Heart left ventricle (tissue), 16 donors: ENCODE results near the gene ZNF445. TPM values are rescaled to one million over a fixed set of nuclear protein-coding genes. Genes with fewer than 3 reads are reported as not detected.

Experiments used
- ATAC-seq, 4 donors: fragments of 200-7000 bp; cut with Tn5 transposase; one replicate each; pipeline ENCODE4 v1.9.1; 2020 to 2022; ENCODE audit warnings: moderate library complexity in 4 of 4, mild to moderate bottlenecking in 3 of 4, moderate number of reproducible peaks in 1 of 4
- DNase-seq, 5 donors: peaks; one replicate each; pipeline ENCODE4 v3.0.0-alpha.2; 2020
- H3K27ac ChIP-seq, 12 donors: fragments of 200-600 bp; sonication (generic) in 4 of 12; one replicate each; pipeline versions ENCODE4 v1.5.0 to v1.8.0; 2016 to 2022; ENCODE audit warnings: mild to moderate bottlenecking in 2 of 12
- H3K27me3 ChIP-seq, 9 donors: fragments of 200-600 bp; sonication (generic) in 2 of 9; one replicate each; pipeline versions ENCODE4 v1.5.1 to v1.8.0; 2016 to 2022; ENCODE audit warnings: mild to moderate bottlenecking in 3 of 9
- H3K36me3 ChIP-seq, 9 donors: fragments of 200-600 bp; sonication (generic) in 2 of 9; one replicate each; pipeline versions ENCODE4 v1.5.0 to v1.8.0; 2018 to 2022; ENCODE audit warnings: mild to moderate bottlenecking in 2 of 9
- H3K4me1 ChIP-seq, 12 donors: fragments of 200-600 bp; sonication (generic) in 4 of 12; one replicate each; pipeline versions ENCODE4 v1.5.0 to v1.8.0; 2016 to 2022; ENCODE audit warnings: mild to moderate bottlenecking in 3 of 12
- H3K4me3 ChIP-seq, 12 donors: fragments of 200-600 bp; sonication (generic) in 4 of 12; one replicate each; pipeline versions ENCODE4 v1.5.0 to v1.8.0; 2017 to 2022; ENCODE audit warnings: mild to moderate bottlenecking in 9 of 12, moderate library complexity in 4 of 12
- H3K9me3 ChIP-seq, 12 donors: fragments of 200-600 bp; sonication (generic) in 4 of 12; one replicate each; pipeline versions ENCODE4 v1.5.0 to v1.8.0; 2016 to 2022; ENCODE audit warnings: mild to moderate bottlenecking in 1 of 12
- POLR2A ChIP-seq, 2 donors: fragments of 450-650 bp; IDR thresholded peaks; one replicate each; pipeline ENCODE4 v1.6.1; 2017; ENCODE audit warnings: antibody characterized with exemption in 2 of 2, mild to moderate bottlenecking in 2 of 2, moderate library complexity in 2 of 2
- WGBS, 4 donors: extraction: QIAGEN DNeasy Blood & Tissue Kit in 2 of 4; methylation state at CpG; one replicate each; pipeline versions ENCODE4 v1.1.5 to v1.1.7; 2013 to 2018; 5-methylcytosine and 5-hydroxymethylcytosine counted together
- intact Hi-C, 10 donors: fragments of 100-400 bp; cut with DNase I; formaldehyde crosslinking; loops; one replicate each; pipeline versions ENCODE4 v1.11.1 to v1.14.2; 2022
- polyA plus RNA-seq, 2 donors: library from polyadenylated mRNA; stranded (reverse); fragments of 200-250 nt; gene quantifications; one replicate each; pipeline ENCODE4 v1.2.3, GENCODE V29; 2013
- total RNA-seq, 9 donors: library from RNA; depleted of rRNA in 2 of 9; stranded (reverse); fragments of >200 nt in 2 of 9; fragmentation: NEBNext Ultra II Directional in 3 of 9; extraction: Animal tissue kit (Norgen Biotek cat#: 25700) in 3 of 9; gene quantifications; one replicate each; pipeline versions ENCODE4 v1.1.0 to v1.2.4, GENCODE V29; 2016 to 2023
- TF ChIP-seq, protein P1 (sequence below), 12 donors: fragments of 200-600 bp; sonication (generic) in 4 of 12; IDR thresholded peaks; one replicate each; pipeline versions ENCODE4 v1.5.0 to v1.8.0; 2018 to 2022; ENCODE audit warnings: antibody characterized with exemption in 12 of 12, mild to moderate bottlenecking in 5 of 12
- donor health status: ischemic (EF 13 %, LVEDD 7.1; RV severe dilation, severe dysfunction).
- donor health status: healthy with polysubstance abuse.
- donor health status: DM: no; HTN: yes; CAD: no.
- donor health status: DM: no; HTN: no; CAD: no.
- donor health status: ischemic (EF 25% LVEDD 6.9; RV normal size, moderate dysfunction).
- donor health status: ischemic (EF 25% LVEDD 5.7; RV mildly dilated, moderate dysfunction).
- donor health status: healthy.
- donor health status: DM: yes; HTN: yes; CAD: no.
- donor health status: ischemic (EF 35%, LVEDD 5.7; RV mildly dilated, moderate dysfunction).
- donor health status: nonischemic (EF 11% LVEDD 7.7; RV severe dilation, severe dysfunction).
- donor health status: DM: yes; HTN: yes; CAD: no.
- donor health status: PGD.
- donor health status: ischemic (EF 29% LVEDD 5.4; RV normal size, mild dysfunction).
- donor health status: nonischemic (EF 23%, LVEDD 6.1; RV moderate dilation, normal function).

Gene ZNF445
- total and polyA plus RNA-seq, 11 donors = 4.9 to 19.9 (median 11.0) TPM

DNA sequence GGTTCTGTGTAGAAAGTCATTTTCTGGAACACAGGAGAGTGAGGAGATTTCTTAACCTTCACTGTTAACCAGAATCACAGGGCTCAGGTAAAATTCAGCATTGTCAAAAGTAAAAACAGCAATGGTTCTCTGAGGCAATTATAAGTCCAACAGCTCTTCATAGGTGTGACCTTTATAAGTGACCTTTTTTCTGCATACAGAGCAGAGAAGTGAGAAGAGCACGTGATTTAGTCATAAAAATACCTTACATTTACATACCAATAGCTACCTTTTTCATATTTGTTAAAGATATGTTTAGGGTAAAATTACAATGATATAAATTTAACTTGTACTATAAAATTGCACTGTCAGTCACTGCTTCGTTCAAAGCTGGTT lies 41.3 kb upstream of the ZNF445 start:
- H3K4me3 ChIP-seq = no peak overlapping the region
- intact Hi-C loops = loop anchor here in 2 of 10 donors (10.0 kb wide), 1 partner anchor 184 kb away; the partner anchor contains the start of gene TCAIM (in 2 of the 2)
- H3K36me3 ChIP-seq = no peaks in the 10 kb centered on the region
- no peaks in the 10 kb centered on the region for H3K9me3 ChIP-seq
- H3K27me3 ChIP-seq = peaks cover 0 to 30% (median 4%) of the 10 kb centered on the region in 9 donors
- 63 to 72% (median 68%) methylated on average over 2 of the region's 2 CpGs for WGBS, 4 donors
- TF ChIP-seq POLR2A (IDR thresholded peaks at IDR 0.05) = no peak
- TF ChIP-seq, protein P1, sequence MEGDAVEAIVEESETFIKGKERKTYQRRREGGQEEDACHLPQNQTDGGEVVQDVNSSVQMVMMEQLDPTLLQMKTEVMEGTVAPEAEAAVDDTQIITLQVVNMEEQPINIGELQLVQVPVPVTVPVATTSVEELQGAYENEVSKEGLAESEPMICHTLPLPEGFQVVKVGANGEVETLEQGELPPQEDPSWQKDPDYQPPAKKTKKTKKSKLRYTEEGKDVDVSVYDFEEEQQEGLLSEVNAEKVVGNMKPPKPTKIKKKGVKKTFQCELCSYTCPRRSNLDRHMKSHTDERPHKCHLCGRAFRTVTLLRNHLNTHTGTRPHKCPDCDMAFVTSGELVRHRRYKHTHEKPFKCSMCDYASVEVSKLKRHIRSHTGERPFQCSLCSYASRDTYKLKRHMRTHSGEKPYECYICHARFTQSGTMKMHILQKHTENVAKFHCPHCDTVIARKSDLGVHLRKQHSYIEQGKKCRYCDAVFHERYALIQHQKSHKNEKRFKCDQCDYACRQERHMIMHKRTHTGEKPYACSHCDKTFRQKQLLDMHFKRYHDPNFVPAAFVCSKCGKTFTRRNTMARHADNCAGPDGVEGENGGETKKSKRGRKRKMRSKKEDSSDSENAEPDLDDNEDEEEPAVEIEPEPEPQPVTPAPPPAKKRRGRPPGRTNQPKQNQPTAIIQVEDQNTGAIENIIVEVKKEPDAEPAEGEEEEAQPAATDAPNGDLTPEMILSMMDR (IDR thresholded peaks at IDR 0.05) = no peak
- ATAC-seq = no peak
- no peak for DNase-seq
- H3K4me1 ChIP-seq = no peaks in the 10 kb centered on the region
- H3K27ac ChIP-seq = no peak overlapping the region

DNA sequence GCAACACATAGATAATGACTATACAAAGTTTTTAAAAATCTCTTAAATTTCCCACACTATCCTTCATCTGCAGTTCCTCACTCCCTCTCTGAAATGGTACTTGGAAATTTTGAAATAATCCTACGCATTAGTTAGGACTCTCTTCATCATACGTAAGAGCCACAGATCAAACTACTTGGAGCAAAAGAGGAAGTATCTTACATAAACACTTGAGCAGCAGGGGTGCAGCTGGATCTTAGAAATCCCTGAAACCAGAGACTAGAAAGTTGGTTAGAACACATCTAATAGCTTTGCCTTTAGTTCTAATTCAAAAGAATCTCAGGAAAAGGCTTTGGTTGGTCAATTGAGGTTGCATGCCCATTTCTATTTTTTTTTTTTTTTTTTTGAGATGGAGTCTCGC lies 38.8 kb upstream of the ZNF445 start:
- Histone ChIP-seq H3K4me1 (peaks cover 0 to 5% (median 2%) of the 10 kb centered on the region in 12 donors), H3K27me3 (peaks cover 0 to 13% (median 3%) of the 10 kb centered on the region in 9 donors), H3K36me3 (no peaks in the 10 kb centered on the region), H3K4me3 (no peak overlapping the region), H3K27ac (no peak overlapping the region), H3K9me3 (no peaks in the 10 kb centered on the region)
- no peak for TF ChIP-seq POLR2A (IDR thresholded peaks at IDR 0.05)
- TF ChIP-seq, protein P1 (IDR thresholded peaks at IDR 0.05) = no peak
- intact Hi-C loops = loop anchor here in 2 of 10 donors (10.0 kb wide), 1 partner anchor 181 kb away; the partner anchor contains the start of gene TCAIM (in 2 of the 2)
- DNase-seq = no peak
- WGBS, 4 donors = 75 to 94% (median 86%) methylated on average over 2 to 3 of the region's 3 CpGs
- ATAC-seq = no peak

GRCh38 chr3:44513513-44513912 lies 36.0 kb upstream of the ZNF445 start:
- Histone ChIP-seq H3K4me3 (no peak overlapping the region), H3K4me1 (peaks cover 0 to 23% (median 14%) of the 10 kb centered on the region in 12 donors), H3K27me3 (no peaks in the 10 kb centered on the region), H3K36me3 (no peaks in the 10 kb centered on the region), H3K9me3 (no peaks in the 10 kb centered on the region), H3K27ac (no peak overlapping the region)
- intact Hi-C loops = loop anchor here in 4 of 10 donors (5.0 to 10.0 kb wide), 2 partner anchors 176 to 179 kb away; partner anchors contain the start of gene TCAIM (in 4 of the 4)
- DNase-seq = no peak
- TF ChIP-seq, protein P1 (IDR thresholded peaks at IDR 0.05) = no peak
- no peak for TF ChIP-seq POLR2A (IDR thresholded peaks at IDR 0.05)
- 33 to 41% (median 37%) methylated on average over 3 of the region's 3 CpGs for WGBS, 4 donors
- ATAC-seq = no peak

DNA sequence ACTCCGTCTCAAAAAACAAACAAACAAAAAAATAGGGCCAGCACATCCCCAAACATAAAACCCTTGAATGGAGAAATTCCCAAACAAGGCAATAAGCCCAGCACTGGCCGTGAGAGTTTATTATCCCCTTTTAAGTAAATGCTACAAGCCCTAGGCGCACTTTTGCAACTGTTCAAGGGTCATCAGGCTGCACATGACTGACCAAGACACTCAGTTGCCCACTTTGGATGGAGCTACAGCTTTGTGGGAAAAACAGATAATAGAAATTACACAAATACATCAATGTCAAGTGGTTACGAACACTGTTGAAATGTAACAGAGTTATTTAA lies 33.7 kb upstream of the ZNF445 start:
- no peak for DNase-seq
- peaks cover 0 to 29% (median 14%) of the 10 kb centered on the region in 12 donors for H3K4me1 ChIP-seq
- peak overlapping the region; percentile 49 to 94 (median 89) for H3K27ac ChIP-seq
- H3K9me3 ChIP-seq = peaks cover 0 to 3% (median 0%) of the 10 kb centered on the region in 12 donors
- no peaks in the 10 kb centered on the region for H3K27me3 ChIP-seq
- H3K4me3 ChIP-seq = peak overlapping the region; percentile 74 to 99 (median 92)
- WGBS, 4 donors = 44 to 48% (median 46%) methylated on average over 4 of the region's 4 CpGs
- intact Hi-C loops = loop anchor here in 5 of 10 donors (2.0 to 10.0 kb wide), 5 partner anchors 34 to 186 kb away; partner anchors contain the start of genes TCAIM (in 4 of the 5), ZNF197 (in 1 of the 5) and ZNF445 (in 1 of the 5)
- ATAC-seq = no peak
- no peak for TF ChIP-seq POLR2A (IDR thresholded peaks at IDR 0.05)
- TF ChIP-seq, protein P1 (IDR thresholded peaks at IDR 0.05) = no peak
- peaks cover 0 to 6% (median 0%) of the 10 kb centered on the region in 9 donors for H3K36me3 ChIP-seq
